GM18502 (cell line): ENCODE measurements around the gene PLPP3.

ENCODE experiments used
- ATAC-seq: cut with Tn5 transposase; IDR thresholded peaks from one replicate; pipeline ENCODE4 v1.9.1; 2021; ENCODE audit warnings: mild to moderate bottlenecking; ENCODE audit not compliant: unreplicated experiment, poor library complexity

The PLPP3 gene

DNA sequence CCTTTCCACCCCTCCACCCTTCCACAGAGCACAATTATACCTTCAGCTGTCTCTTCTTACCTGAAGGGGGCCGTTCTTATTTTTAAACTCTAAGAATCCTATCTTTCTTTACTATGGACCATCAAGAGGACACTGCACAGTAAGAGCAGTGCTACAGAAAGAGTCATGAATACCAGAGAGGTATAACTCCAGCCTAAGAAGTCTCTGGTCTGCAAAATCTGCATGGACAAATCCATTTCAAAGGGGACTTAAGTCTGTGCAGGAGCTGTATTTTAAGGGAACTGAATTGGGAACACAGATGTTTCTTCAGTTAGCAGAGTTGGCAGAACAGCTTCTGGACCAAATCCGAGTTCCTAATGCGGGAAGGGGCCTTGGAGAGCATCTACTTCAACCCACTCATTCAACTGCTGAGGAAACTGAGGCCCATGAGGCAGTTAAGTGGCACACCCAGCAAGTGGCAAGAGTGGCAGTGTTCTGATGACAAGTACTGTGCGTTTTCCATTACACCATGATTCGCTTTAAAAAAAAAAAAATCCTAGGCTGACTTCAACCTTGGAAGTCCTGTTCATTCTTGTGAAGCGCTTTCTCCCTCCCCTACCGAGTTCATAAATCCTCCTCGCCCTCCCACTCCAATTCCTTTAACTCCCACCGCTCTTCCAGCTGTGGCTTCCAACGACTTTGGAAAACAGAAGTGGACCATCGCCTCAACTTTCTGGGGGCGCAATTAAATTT is 1.8 kb downstream of the PLPP3 start:
- no peak for ATAC-seq

DNA sequence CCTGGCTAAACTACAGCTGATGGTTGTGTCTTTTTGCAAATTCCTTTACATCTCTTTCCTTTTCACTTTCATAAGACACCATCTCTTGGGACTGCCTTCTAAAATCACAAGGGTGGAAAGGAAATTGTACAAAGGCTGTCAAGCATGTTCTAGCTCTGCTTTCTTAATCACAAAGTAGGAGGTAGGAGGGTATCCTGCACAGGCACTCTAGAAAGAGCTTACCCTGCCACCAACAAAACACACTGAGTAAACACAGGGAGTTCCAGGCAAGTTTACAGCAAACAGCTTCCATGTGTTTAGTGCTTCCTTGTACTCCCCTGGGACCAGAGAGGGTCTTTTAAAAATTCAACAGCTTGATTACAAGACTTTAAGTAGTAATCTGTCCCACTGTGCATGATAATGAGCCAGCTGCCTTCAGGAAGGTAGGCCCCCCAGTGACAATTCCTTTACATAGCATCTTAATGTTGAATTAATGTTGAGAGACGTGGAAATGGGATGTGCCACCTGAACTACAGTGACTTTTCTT is 2.4 kb downstream of the PLPP3 start:
- ATAC-seq, result no peak

DNA sequence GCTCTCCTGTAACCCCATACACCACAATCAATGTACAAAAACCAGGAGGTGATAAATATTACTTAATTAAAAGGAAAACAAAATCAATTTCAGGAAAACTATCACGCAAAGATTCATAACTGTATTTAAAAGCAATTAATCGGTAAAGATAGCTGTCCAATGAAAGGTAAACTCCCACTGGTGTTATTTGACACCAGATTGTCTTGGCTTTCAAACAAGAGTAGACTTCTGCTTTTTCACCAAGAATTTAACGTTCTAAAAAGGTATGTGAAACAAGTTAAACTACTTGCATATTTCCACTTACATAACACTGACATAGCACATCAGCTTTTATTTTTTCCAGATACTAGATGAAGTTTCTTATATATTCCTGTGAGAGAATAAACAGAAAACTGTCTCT is 3.5 kb downstream of the PLPP3 start:
- no peak for ATAC-seq

DNA sequence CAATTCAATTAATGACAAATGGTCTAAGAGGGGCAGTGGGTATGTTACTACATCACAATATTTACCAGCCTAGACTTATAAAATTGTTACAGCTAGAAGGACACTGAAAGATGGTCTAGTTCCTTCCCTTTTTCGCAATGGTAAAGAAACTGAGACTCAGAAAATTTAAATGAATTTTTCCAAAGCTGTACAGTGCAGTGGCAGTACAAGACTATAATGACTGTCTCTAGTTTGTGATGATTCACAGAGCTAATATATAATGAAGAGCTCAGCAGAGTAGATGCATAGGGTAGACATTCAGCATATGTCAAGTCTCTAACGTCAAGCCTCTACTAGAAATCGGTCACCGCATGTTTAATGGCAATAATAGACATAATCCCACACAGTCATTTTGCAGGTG is 4.6 kb downstream of the PLPP3 start:
- no peak for ATAC-seq

DNA sequence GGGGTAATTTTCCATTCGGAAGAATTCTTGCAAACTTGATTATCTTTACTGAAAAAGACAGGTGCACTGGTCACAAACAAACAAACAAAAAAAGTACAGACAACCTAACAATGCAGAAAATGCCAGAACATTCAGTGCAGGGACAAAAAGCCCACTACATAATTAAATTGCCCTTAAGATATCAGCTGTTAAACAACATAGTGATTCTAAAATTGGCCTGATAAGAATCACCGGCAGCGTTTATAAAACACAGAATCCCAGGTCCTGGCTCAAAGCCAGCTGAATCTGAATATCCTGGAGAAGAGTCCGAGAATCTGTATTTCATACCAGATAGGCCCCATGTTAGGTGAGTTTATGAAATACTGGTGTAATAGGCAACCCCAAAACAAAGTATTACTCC is 6.1 kb downstream of the PLPP3 start:
- no peak for ATAC-seq

DNA sequence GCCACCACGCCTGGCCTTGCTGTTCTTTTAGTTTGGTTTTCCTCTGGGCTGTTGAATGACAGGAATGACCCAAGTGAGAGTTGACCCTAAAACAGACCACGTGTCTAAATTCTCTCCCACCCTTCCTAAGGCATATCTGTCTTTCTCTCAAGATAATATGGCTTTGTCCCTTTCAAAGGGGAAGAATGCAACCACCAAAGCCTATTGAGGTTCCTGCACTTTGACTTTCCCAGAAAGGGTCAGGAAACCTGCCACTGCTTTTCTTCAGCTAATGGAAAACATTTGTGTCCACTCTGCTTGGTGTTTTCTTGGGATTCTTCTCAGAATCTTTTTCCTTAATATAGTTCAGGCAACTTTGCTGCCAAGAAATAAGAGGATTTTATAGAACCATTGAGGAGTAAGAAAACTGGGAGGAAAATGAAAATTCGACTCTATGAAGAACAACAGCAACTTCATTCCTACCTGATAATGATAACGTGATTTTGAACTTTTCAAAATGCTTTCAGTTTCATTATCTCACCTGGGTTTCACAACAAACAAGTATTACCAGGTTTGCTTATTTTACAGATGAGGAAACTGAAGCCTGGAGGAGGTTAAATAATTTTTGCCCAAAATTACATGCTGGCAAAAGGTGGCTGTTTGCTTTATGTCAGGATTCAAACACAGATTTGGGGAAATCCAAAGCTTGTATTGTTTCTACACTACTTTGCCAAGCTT is 6.9 kb downstream of the PLPP3 start:
- no peak for ATAC-seq

DNA sequence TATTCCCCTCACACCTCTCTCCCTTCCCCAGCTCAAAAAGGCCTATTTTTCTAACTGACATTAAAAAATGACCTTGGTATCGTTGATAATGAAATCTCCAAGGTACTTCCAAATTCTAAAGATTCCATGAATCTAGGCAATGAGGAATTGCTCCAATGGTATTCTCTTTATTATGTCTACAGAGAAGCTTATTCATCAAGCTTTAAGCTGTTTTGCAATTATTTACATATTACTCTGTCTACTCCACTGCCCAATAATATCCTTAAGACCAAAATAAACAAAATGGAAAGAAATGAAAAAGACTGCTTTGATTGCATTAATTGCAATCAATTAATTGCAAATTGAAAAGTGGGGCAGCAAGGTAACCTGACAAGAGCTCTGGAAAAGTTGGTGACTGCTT is 7.9 kb downstream of the PLPP3 start:
- ATAC-seq, result no peak

DNA sequence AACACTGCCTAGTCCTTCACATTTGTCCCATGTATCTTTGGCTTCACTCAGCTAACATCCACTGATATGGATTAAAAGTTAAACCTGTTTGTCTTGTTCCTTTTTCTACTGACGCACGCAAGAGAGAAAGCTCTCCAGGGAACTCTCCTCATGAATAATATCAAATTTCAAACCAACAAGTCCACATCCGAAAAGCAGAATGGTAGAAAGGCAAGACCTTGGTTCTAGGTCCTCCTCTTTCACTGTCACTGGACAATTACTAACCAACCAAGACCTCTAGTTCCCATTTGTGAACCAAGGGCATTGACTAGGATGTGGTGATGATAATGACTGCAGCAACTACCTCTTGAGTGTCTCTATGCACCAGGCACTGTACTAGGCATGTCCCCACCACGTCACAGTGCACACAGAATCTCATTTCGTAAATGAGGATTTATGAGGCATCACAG is 8.4 kb downstream of the PLPP3 start:
- ATAC-seq, result no peak

DNA sequence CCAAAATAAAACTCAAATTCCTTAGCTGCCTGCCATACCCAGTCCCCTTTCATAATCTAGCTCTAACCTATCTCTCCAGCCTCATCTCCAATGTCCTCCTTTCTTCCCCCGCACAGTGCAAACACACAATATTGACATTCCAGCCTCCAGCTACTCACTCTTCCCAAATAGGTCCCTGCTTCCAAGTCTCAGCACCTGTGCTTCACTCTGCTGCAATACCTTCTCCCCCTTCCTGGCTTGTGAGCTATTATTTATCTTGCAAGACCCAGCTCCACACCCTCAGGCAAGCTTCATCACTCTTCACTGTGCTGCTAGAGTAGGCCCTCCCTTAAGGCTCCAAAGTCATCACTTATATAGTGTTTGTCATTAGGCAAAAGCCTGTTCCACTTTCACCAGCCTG is 9.7 kb downstream of the PLPP3 start:
- ATAC-seq, result no peak

DNA sequence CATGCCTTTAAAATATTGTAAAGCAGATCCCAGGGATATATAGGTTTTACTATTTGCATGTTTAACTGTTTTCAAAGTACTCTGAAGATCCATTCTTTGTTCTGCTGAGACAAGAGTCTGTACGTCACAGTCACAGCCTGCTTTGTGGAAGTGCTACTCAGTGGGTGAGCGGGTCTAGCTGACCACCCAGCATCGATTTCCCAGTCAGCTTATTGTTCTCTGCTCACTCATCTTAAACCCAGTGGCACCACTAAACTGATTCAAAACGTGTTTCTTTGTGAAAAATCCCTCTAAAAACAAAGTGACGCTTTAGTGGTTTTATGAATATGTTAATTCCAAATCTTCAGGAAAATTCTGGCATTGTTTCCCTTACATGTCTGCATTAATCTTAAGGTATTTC is 12.4 kb downstream of the PLPP3 start:
- no peak for ATAC-seq

DNA sequence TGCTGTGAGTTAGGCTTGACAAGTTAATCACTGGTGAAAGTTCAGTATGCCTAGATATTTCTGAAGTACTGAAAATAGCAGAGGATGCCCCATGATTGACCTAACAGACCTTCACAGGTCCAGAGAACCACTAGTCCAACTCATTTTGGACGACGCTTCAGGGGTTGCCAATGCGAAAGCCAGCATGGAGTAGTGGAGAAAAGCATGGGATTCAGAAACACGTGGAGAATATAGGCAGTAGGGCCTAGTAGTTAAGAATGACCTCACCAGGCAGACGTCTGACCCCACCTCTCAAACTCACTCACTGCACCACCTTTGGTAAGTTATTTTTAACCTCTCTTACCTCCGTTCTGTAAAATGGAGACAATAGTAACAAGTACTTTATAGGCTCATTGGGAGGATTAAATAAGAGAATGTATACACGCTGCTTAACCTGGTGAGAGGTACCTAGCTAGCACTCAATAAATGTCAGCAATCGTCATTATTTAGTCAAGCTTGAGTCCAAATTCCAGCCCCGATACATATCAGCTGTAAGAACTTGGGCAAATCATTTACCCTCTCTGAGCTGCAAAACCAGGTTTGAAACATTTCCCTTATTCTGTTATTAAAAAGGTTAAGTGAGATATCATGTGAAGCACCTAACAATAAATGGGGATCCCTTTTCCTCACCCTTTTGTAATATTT is 13.2 kb downstream of the PLPP3 start:
- no peak for ATAC-seq

DNA sequence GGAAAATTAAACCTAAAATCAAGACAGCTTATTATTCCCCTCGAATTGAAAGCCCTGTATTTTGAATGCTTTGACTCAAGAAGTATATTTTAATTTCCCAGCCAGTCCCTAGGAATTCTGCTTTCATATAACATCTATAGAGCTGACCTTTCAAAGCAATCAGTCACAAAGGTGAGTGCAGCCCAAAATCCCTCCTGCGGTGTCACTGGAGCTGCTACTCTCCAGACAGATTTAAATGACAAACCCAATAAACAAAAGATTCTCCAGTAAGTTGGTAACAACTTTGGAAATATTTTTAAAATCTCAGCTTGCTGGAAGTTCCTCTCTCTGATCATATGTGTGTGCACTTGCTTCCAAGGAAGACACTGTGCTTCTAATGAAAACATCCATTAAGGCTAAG is 14.7 kb downstream of the PLPP3 start:
- ATAC-seq, result no peak

DNA sequence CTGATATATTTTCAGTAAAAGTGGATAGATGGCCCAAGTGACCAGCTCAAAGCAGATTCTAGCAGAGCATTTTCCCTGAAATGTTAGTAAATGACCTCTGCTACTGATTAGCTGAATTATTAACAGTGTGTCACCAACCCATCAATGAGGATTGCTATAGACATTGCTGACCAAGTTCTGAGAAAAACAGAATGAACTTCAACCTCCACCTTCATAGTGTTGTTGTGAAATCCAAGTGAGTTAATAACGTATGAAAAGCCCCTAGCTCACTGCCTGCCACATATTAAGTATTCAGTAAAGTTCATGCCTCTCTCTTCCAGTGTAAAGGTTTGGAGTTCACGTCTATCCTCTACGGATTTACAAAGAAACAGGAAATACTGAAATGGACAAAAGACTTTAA is 15.8 kb downstream of the PLPP3 start:
- no peak for ATAC-seq

DNA sequence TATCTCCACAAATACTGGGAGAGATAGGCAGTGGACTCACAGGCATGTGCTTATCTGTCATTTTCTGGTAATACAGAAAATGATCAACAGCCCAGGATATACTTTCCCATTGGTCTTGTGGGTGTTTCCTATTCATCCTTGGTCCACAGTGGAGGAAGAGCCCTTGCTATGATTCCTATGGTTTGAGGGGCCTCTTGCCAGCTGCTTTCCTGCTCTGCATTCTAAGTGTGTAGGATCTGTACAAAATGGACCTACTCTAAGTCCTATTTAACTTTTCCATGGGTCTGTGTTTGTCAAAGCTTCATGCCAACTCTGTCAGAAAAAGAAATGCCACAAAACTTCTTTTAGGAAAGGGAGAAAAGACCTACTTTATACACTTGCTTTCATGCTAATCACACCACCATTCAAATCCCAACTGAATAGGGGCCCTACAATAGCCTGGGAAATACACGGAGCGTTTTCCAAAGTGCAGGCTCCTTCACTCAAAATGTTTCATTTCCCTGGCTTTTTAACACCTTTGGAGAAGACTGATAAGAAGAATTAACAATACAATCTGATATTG is 16.4 kb downstream of the PLPP3 start:
- no peak for ATAC-seq

DNA sequence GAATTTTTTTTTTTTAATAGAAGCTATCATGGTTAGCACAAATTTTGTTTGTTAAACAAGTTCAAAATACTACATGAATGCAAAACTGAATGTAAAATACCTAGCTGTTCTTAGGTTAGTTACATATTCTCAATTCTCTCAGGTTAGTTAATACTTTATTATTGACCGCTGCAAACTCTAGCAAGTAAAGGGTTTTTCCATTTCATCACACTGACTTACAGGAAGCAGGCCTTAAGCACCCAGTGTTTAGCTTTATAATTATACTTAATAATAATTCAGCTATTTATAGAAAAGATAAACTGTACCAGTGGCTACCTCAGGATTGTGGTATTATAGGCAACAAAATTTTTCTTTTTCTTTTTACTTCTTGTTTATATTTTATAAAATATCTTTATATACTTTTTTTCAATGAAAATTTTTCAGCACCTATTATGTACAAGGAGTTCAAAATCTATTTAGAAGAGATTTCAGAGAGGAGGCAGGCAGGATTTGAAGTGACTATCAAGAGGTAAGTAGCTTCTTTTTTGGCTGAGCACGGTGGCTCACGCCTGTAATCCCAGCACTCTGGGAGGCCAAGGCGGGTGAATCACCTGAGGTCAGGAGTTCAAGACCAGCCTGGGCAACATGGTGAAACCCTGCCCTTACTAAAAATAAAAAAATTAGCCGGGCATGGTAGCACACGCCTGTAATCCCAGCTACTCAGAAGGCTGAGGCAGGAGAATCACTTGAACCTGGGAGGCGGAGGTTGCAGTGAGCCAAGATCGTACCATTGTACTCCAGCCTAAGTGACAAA is 17.9 kb downstream of the PLPP3 start:
- no peak for ATAC-seq

DNA sequence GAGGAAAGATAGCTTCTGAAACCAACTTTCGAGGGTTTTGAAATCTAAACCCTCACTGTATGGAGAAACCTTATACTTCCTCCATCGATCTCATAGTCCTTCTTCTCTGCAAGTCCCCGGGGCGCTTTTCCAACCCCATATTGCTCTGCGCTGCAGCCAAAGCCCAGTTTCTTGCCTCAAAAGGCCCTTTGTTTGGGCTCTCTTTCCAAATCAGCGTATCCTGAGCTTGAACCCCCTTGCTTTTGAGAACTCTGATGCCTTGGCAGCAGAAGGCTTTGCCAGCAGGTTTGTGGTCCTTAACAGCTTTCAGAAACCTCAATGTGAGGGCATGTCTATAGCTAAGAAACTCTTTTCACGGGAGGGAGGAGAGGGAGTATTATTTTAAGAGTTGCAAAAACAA is 21.6 kb downstream of the PLPP3 start:
- ATAC-seq, result no peak

DNA sequence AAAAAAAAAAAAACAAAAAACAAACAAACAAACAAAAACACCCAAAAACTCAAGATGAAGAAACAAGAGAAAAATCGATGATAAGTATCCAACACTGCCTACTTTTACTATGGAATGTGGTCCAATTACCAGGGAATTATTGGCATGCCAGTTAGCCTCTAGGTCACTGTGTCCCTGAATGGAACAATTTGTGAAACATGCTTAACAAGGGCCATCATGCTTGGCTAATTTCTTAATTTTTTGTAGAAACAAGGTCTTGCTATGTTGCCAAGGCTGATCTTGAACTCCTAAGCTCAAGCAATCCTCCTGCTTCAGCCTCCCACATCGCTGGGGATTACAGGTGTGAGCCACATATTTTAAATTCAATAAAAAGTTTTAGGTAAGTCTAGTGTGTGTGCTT is 23.9 kb downstream of the PLPP3 start:
- ATAC-seq, result no peak

DNA sequence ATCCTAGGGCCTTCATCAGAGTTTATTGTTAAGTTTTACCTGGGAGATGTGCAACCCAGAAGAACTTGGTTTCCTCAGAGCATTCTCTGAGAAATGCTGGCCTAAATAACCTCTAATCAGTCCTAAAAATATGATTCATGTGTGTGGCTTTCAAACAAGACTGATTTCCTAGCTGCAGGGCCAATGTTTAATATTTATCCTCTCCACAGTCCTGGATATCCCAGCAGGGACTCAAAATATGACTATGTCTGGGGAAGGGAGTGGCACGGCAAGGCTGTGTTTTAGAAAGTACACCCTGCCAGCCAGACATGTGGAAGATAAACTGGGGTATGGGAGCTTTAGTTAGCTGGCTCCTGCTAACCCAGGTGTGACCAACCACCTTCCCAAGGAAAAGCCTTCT is 26.3 kb downstream of the PLPP3 start:
- ATAC-seq, result no peak

DNA sequence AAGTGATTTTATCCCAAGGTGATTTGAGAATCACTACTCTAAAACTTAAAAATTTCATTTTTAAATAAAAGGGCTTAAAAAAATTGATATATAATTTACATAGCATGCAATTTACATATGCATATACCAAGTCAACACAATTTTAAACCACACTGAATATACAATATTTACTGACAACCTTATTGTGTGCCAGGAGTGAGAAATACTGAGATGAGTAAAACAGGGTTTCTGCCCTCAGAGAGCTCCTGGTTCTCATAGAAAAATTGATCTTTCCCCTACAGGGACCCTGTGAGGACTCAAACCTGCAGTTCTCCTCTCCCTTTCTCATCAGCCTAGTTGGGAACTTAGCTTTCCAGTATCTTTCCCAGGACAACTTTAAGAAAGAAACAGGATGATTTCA is 27.0 kb downstream of the PLPP3 start:
- ATAC-seq, result no peak

DNA sequence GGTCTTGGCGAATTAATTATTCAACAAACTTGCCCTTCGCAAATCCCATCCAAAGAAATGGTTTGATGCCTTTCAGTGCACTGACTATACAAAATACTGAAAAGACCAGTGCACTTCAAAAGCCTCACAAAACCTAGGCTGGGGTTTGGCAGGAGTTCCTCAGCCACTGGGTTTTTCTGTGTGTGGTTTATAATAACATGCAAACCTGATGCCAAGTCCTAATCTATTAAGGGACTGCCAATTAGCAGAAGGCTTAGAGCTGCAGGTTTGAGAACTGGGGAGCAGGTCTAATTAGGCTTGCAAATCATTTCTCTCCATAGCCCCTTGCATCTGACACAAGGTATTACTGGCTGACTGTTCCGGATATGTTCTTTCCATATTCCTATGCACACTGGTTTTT is 27.7 kb downstream of the PLPP3 start:
- ATAC-seq, result no peak
